GM10248 (cell line): ENCODE measurements around the gene ALDH1L1.

Experiments used
- CTCF ChIA-PET: fragments of 300-600 bp; sonication (Branson Sonifier 250); formaldehyde crosslinking; extraction: SDS; loops from one replicate; lab custom pipeline; 2021; ENCODE audit warnings: antibody characterized with exemption; lab: Yijun Ruan, JAX
- POLR2A ChIA-PET: fragments of 350-650 bp; sonication (Branson Sonifier 250); formaldehyde crosslinking; extraction: SDS; loops from one replicate; lab custom pipeline; 2020; ENCODE audit warnings: antibody characterized with exemption; lab: Yijun Ruan, JAX
- DNase-seq: peaks from one replicate; pipeline ENCODE4 v3.0.0; 2012; ENCODE audit errors: extremely low spot score
- TF ChIP-seq, protein P1 (sequence below): IDR thresholded peaks from 2 replicates; pipeline ENCODE4 v1.5.1; 2012; ENCODE audit warnings: mild to moderate bottlenecking, low read depth; ENCODE audit errors: extremely low read depth, missing control alignments, control extremely low read depth

ALDH1L1 gene

DNA sequence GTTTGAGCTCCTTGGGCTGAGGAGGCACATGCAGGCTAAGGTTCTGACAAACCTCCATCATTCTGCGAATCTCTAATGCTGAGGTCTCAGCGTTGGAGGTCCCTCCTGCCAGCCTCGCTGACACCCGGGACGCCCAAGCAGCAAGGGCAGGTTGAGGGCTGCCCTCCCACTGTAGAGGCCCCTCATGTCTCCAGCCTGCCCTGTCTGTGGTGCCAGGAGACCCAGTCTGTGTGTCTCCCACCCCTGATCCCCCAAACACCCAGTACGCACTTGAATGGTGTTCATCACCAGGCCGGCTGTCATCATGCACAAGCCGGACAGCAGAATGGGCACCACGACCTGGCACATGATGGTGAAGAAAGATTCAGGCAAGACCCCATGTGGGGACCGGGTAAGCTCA lies 124.3 kb downstream of the ALDH1L1 start:
- ChIA-PET CTCF (no interaction called here), POLR2A (no interaction called here)
- DNase-seq, result peak; percentile 4
- TF ChIP-seq, protein P1, sequence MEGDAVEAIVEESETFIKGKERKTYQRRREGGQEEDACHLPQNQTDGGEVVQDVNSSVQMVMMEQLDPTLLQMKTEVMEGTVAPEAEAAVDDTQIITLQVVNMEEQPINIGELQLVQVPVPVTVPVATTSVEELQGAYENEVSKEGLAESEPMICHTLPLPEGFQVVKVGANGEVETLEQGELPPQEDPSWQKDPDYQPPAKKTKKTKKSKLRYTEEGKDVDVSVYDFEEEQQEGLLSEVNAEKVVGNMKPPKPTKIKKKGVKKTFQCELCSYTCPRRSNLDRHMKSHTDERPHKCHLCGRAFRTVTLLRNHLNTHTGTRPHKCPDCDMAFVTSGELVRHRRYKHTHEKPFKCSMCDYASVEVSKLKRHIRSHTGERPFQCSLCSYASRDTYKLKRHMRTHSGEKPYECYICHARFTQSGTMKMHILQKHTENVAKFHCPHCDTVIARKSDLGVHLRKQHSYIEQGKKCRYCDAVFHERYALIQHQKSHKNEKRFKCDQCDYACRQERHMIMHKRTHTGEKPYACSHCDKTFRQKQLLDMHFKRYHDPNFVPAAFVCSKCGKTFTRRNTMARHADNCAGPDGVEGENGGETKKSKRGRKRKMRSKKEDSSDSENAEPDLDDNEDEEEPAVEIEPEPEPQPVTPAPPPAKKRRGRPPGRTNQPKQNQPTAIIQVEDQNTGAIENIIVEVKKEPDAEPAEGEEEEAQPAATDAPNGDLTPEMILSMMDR, result no peak

DNA sequence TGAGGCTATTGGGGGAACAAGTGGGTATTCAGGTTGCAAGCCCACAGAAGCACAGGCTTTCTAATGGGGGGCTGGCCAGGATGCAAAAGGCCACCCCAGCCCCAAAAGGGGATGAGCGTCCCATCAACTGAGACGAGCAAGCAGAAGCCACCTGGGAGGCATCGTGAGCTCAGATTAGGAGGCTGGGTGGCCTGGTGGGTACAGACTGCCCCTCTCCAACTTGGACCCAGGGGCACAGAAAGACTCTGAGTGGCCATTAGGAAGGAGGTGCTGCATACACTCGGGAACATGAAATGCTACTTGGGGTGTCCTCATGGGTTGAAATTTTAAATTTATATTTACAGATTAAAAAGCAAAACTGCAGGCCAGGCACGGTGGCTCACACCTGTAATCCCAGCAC lies 125.5 kb downstream of the ALDH1L1 start:
- ChIA-PET CTCF (no interaction called here), POLR2A (no interaction called here)
- TF ChIP-seq, protein P1, result no peak
- DNase-seq, result peak; percentile 4

DNA sequence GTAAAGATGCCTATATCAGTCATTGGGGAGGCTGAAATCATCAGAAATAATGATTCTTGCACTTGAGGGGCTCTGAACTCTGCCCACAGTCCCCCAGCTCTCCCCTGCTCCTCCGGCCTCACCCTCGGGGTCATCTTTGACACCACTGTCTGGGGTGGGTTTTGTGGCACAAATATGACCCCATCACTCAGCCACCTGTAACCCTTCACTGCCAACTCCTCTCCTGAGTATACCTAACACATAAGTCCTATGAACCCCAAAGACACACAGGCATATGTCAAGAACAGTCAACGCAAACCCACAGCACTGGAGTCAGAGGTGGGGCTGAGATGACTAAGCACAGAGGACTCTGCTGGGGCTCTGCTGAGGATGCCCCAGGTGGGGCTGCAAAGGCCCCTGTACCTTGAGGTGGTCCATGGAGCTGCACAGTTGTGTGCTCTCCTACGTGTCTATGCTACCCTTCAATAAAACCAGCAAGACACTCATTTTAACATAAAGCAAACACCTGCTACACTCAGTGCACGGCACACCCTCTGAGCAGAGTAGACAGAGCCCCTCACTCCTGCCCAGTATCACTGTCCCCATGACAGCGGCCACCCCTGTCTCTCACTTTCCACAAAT lies 126.3 kb downstream of the ALDH1L1 start:
- POLR2A ChIA-PET, result no interaction called here
- no peak for DNase-seq
- TF ChIP-seq, protein P1, result no peak
- CTCF ChIA-PET, result no interaction called here
